Activated naive CD4-positive, alpha-beta T cell treated with anti-CD3 and anti-CD28 coated beads, Interleukin-2, amount 50 U/mL, for 72 hours (primary cell): ENCODE measurements around the gene DPYD. TPM values are rescaled to one million over a fixed set of nuclear protein-coding genes. Genes with fewer than 3 reads are reported as not detected.
A peak's percentile ranks its signal among the peaks of the same experiment; 100 is the strongest.

Experiments used
- ATAC-seq, 2 donors: fragments of 150-1000 bp; cut with Tn5 transposase; 2 replicates each; pipeline ENCODE4 v1.10.0; 2021; ENCODE audit warnings: mild to moderate bottlenecking in 2 of 2, moderate library complexity in 2 of 2
- DNase-seq, 2 donors: peaks; one replicate each; pipeline ENCODE4 v3.0.0; 2021 to 2022; ENCODE audit warnings: low spot score in 2 of 2
- H3K27ac Mint-ChIP-seq, 2 donors: one replicate each; pipeline ENCODE4 v1.8.0; 2022; ENCODE audit warnings: mild to moderate bottlenecking in 2 of 2, mixed read lengths in 2 of 2
- H3K36me3 Mint-ChIP-seq, 2 donors: one replicate each; pipeline ENCODE4 v1.8.0; 2022; ENCODE audit warnings: mixed read lengths in 2 of 2
- H3K9me3 Mint-ChIP-seq, 2 donors: one replicate each; pipeline ENCODE4 v1.8.0; 2022; ENCODE audit warnings: mixed read lengths in 2 of 2
- total RNA-seq, 2 donors: library from RNA; stranded (reverse); gene quantifications; one replicate each; pipeline ENCODE4 v1.2.3, GENCODE V29; 2022

The DPYD gene
- total RNA-seq, 2 donors from 2014 or later: 10.7 to 11.7 TPM

GRCh38 chr1:97529600-97529999 lies 391.2 kb downstream of the DPYD start:
- Mint-ChIP-seq H3K9me3 (peaks cover 3 to 12% of the 10 kb centered on the region in 2 donors), H3K27ac (no peak overlapping the region), H3K36me3 (peaks cover 8 to 24% of the 10 kb centered on the region in 2 donors)
- DNase-seq (no peak), ATAC-seq (no peak)

GRCh38 chr1:97524211-97524610 lies 396.6 kb downstream of the DPYD start:
- ATAC-seq: no peak
- no peak for DNase-seq
- H3K9me3 Mint-ChIP-seq: peaks cover 7 to 17% of the 10 kb centered on the region in 2 donors
- H3K36me3 Mint-ChIP-seq: peaks cover 15 to 26% of the 10 kb centered on the region in 2 donors
- H3K27ac Mint-ChIP-seq: no peak overlapping the region

DNA sequence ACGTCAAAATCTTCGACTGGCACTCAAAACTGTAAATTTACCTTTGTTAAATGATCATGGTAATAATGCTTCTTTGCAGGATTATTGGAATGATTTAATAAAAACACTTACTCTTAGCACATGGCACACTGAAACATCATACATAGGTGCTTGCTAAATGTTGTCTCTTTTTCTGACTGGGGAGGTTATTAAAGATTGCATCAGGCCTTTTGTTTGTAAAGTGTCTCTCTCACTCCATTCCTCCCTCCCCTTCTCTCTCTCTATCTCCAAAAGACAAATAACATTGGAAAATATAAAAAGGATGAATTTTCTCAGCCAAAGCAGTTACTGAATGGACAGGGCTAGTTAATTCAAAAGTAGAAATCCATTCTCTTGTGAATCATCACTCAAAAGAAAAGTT lies 404.2 kb downstream of the DPYD start:
- Mint-ChIP-seq H3K9me3 (peaks cover 8 to 12% of the 10 kb centered on the region in 2 donors), H3K27ac (no peak overlapping the region), H3K36me3 (peaks cover 9 to 12% of the 10 kb centered on the region in 2 donors)
- ATAC-seq: no peak
- DNase-seq: no peak

- DNase-seq (no peak), ATAC-seq (no peak)
- Mint-ChIP-seq H3K36me3 (peaks cover 10 to 18% of the 10 kb centered on the region in 2 donors), H3K27ac (no peak overlapping the region), H3K9me3 (peaks cover 0 to 5% of the 10 kb centered on the region in 2 donors)
These were observed 412.1 kb downstream of the DPYD start for GRCh38 chr1:97508653-97509218.

DNA sequence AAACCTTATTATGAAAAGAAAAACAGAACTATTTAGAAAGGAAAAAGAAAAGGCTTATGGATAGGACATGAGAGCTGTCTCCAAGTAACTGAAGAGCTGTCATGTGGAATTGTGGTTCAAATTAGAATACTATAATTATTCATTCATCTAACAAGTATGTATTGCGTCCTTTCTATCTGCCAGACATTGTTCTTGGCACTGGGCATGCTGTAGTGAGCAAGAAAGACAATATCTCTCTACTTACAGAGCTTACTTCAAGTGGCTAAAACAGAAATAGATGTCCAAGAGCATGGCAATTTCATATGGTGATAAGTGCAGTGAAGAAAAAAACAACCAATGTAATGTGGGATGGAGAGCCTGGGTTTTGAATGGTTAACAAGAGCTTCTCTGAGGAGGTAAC lies 413.0 kb downstream of the DPYD start:
- no peak overlapping the region for H3K27ac Mint-ChIP-seq
- H3K9me3 Mint-ChIP-seq: peaks cover 0 to 5% of the 10 kb centered on the region in 2 donors
- H3K36me3 Mint-ChIP-seq: peaks cover 10 to 18% of the 10 kb centered on the region in 2 donors

GRCh38 chr1:97506368-97506767 lies 414.5 kb downstream of the DPYD start:
- Mint-ChIP-seq H3K36me3 (peaks cover 10 to 18% of the 10 kb centered on the region in 2 donors), H3K9me3 (peaks cover 0 to 5% of the 10 kb centered on the region in 2 donors), H3K27ac (no peak overlapping the region)
- no peak for DNase-seq
- no peak for ATAC-seq

More for the DNA sequence above, 413.0 kb downstream of the DPYD start:
- DNase-seq (no peak), ATAC-seq (no peak)

DNA sequence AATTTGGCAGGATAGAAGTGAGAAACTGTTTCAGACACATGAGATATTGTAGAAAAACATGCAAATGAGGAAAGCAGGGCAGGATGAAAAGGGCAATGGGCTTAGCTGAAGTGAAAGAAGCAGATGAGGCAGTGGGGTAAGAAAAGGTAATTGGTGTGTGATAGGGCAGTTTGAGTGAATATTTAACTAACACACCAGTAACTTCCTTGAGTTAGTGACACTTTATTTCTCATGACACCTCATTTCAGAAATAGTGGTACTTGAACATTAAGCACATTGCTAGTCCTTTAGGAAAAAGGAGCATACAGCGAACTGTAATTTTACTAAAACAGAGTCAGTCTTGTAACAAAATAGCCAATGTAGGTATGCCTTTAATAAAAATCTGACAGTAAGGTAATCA lies 415.0 kb downstream of the DPYD start:
- DNase-seq (no peak), ATAC-seq (no peak)
- Mint-ChIP-seq H3K36me3 (peaks cover 10 to 18% of the 10 kb centered on the region in 2 donors), H3K9me3 (peaks cover 0 to 5% of the 10 kb centered on the region in 2 donors), H3K27ac (peak overlapping the region in 1 of 2 donors; percentile 14)

DNA sequence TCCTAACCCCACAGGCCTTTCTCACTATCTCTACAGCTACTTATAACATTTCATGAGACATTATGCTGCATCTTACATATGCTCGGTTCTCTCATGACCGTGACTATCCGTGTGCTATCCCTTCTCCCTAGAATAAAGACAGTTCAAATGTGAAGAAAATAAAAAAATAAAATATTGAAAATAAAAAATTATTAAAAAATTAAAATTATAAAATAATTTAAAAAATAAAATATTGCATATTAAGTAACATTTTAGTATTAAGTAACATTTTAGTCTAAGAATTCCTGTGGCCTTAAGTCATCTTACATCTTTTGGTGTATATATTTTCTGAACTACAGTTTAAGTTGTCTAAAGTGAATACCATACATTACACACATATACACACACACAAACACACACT lies 415.5 kb downstream of the DPYD start:
- DNase-seq (no peak), ATAC-seq (no peak)
- peak overlapping the region in 1 of 2 donors; percentile 14 for H3K27ac Mint-ChIP-seq
- H3K9me3 Mint-ChIP-seq: peaks cover 0 to 5% of the 10 kb centered on the region in 2 donors
- peaks cover 10 to 13% of the 10 kb centered on the region in 2 donors for H3K36me3 Mint-ChIP-seq

DNA sequence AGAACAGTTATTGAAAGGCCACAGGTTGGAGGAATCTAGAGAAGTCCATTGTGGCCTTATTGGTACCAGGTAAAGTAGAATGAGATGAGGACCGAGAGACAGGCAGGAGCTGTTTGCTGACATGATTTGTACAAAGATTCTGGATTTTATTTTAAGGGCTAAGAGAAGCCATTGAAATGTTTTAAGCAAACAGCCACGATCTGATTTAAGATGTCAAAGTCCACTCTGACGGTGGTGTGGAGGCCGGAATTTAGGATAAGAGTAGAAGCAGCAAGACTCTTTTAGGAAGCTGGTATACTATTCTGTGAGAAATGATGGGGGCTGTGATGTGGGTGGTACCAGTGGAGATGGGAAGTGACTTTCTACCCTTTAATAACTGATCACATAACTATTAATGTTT lies 418.5 kb downstream of the DPYD start:
- Mint-ChIP-seq H3K9me3 (no peaks in the 10 kb centered on the region), H3K36me3 (no peaks in the 10 kb centered on the region), H3K27ac (no peak overlapping the region)
- ATAC-seq: no peak
- DNase-seq: no peak

DNA sequence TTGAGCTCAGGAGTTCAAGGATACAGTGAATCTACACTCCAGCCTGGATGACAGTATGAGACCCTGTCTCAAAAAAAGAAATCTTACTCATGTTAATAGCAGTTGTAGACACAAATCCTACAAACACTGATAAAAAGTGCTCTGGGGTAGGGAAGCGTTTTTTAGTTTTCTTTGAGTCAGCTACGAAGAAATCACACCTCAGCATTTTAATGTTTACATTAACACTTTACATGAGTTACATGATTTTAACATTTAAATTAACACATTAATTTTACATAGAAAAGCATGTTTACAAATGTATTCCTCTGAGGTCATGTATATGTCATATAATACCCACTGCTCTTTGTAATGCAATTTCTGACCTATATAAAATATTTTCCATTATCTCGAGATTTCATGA lies 419.2 kb downstream of the DPYD start:
- no peaks in the 10 kb centered on the region for H3K36me3 Mint-ChIP-seq
- no peaks in the 10 kb centered on the region for H3K9me3 Mint-ChIP-seq
- no peak for DNase-seq
- H3K27ac Mint-ChIP-seq: no peak overlapping the region
- no peak for ATAC-seq

- ATAC-seq (no peak), DNase-seq (no peak)
- no peaks in the 10 kb centered on the region for H3K36me3 Mint-ChIP-seq
- H3K27ac Mint-ChIP-seq: no peak overlapping the region
- no peaks in the 10 kb centered on the region for H3K9me3 Mint-ChIP-seq
These were observed 420.1 kb downstream of the DPYD start for GRCh38 chr1:97500760-97501159.

- Mint-ChIP-seq H3K27ac (no peak overlapping the region), H3K9me3 (no peaks in the 10 kb centered on the region), H3K36me3 (no peaks in the 10 kb centered on the region)
- ATAC-seq (no peak), DNase-seq (no peak)
These were observed 421.2 kb downstream of the DPYD start for GRCh38 chr1:97499667-97500066.

GRCh38 chr1:97489834-97490233 lies 431.0 kb downstream of the DPYD start:
- no peak overlapping the region for H3K27ac Mint-ChIP-seq
- DNase-seq (no peak), ATAC-seq (no peak)
- H3K9me3 Mint-ChIP-seq: peaks cover 0 to 2% of the 10 kb centered on the region in 2 donors
- peaks cover 0 to 3% of the 10 kb centered on the region in 2 donors for H3K36me3 Mint-ChIP-seq

GRCh38 chr1:97488530-97488929 lies 432.3 kb downstream of the DPYD start:
- H3K27ac Mint-ChIP-seq: no peak overlapping the region
- DNase-seq (no peak), ATAC-seq (no peak)
- peaks cover 0 to 9% of the 10 kb centered on the region in 2 donors for H3K36me3 Mint-ChIP-seq
- H3K9me3 Mint-ChIP-seq: peaks cover 0 to 6% of the 10 kb centered on the region in 2 donors

GRCh38 chr1:97482022-97482421 lies 438.8 kb downstream of the DPYD start:
- ATAC-seq: no peak
- H3K9me3 Mint-ChIP-seq: peaks cover 0 to 10% of the 10 kb centered on the region in 2 donors
- peaks cover 6 to 28% of the 10 kb centered on the region in 2 donors for H3K36me3 Mint-ChIP-seq

DNA sequence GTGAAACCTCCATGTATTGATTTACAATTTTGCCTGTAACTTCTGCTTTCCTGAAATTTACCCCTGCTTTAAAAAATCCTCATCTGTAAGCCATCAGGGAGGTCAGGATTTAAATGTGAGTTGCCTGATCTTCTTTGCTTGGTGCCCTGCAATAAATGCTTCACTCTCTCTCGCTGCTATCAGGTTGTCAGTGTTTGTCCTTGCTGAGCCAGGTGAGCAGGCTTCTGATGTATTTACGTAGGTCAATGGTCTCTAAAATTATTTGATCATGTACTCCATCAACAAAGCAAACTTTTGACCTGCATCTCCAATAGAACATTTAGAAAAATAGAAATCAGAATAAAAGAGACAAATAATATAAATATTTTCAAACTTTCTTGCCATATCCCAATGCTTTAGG lies 453.4 kb downstream of the DPYD start:
- DNase-seq: no peak
- H3K36me3 Mint-ChIP-seq: peaks cover 20 to 36% of the 10 kb centered on the region in 2 donors
- H3K9me3 Mint-ChIP-seq: peaks cover 6 to 10% of the 10 kb centered on the region in 2 donors
- no peak for ATAC-seq
- no peak overlapping the region for H3K27ac Mint-ChIP-seq

More at GRCh38 chr1:97482022-97482421, 438.8 kb downstream of the DPYD start:
- H3K27ac Mint-ChIP-seq: no peak overlapping the region
- no peak for DNase-seq

DNA sequence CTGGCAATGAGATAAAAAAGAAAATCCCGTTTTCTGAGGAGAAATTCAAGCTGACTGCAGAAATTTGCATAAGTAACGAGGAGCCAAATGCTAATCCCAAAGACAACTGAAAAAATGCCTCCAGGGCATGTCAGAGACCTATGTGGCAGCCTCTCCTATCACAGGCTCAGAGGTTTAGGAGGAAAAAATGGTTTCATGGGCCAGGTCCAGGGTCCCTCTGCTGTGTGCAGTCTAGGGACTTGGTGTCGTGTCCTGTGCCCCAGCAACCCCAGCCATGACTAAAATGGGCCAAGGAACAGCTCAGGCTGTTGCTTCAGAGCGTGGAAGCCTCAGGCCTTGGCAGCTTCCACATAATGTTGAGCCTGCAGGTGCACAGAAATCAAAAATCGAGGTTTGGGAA lies 456.5 kb downstream of the DPYD start:
- DNase-seq (no peak), ATAC-seq (no peak)
- Mint-ChIP-seq H3K27ac (no peak overlapping the region), H3K9me3 (peaks cover 5 to 6% of the 10 kb centered on the region in 2 donors), H3K36me3 (peaks cover 15 to 26% of the 10 kb centered on the region in 2 donors)

DNA sequence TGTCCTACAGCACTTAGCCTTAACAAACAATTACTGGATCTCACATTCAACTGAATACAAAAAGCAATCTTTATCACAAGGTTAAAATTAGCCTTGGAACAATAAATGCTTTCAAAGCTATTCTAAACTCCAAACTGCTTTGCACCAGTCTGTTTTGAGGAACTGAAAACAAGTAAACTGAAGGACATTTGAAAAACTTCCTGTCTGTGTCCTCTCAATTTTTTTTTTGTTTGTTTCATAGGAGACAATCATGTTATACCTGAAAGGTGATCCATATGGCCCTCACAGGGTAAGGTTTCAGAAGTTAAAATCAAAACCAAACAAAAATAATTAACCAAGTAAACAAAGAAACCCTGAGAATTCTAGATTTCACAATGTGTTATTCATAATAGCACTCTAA lies 459.1 kb downstream of the DPYD start:
- ATAC-seq: no peak
- Mint-ChIP-seq H3K36me3 (peaks cover 10 to 17% of the 10 kb centered on the region in 2 donors), H3K9me3 (peaks cover 0 to 6% of the 10 kb centered on the region in 2 donors), H3K27ac (no peak overlapping the region)
- DNase-seq: no peak
